ENCODE data around the gene APOBR.
"Not testable (repeated sequence)": the region's sequence is repeated elsewhere in the genome, so short reads cannot be mapped to it uniquely, and the experiment has no call there.

Gene APOBR

DNA sequence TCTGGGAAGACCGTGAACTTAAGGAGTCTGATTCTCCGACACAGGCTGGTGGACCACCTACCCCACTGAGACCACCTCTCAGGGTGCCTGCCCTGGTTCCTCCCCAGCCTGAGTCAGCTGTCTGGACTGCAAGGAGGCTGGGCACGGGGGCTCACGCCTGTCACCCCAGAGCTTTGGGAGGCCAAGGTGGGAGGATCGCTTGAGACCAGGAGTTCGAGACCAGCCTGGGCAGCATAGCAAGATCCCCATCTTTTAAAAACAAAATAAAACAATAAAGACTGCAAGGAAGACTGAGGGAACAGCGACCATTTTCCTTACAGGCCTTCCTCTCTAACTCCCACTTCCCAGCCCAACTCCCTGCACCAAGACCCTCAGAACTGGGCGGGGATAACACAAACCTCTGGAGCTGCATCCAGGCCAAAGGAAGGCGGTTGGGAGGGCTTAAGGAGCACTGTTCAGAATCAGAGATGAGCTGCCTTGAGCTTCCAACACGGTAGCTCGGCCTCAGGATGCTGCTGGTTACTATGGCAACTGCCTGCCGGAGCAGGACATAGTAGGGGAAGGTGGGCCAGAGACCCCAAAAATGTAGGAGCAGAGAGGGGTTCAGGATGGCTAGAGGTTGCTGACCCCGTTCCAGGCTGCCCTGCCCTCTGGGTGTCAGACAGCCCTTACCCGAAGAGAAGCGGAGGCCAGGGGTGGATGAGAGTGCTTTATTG is 4.4 kb downstream of the APOBR start:
- DNase-seq: no peak

DNA sequence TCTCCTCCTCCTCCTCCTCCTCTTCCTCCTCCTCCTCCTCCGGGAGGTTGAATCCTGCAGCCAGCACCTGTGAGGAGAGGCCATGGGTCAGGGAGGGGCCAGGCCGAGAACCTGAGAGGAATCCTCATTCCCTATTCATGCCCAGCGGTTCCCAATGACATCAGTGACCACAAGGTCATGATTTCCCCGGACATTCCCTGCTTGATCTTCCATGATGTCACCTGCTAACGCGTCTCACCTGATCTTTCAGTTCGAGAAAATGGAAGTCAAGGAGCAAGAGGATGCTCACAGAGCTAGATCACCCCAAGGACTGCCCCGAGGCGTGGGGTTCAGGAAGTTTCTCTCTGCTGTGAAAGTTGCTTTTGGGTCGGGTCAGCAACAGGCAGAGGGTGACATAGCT is 5.4 kb downstream of the APOBR start:
- DNase-seq: no peak

DNA sequence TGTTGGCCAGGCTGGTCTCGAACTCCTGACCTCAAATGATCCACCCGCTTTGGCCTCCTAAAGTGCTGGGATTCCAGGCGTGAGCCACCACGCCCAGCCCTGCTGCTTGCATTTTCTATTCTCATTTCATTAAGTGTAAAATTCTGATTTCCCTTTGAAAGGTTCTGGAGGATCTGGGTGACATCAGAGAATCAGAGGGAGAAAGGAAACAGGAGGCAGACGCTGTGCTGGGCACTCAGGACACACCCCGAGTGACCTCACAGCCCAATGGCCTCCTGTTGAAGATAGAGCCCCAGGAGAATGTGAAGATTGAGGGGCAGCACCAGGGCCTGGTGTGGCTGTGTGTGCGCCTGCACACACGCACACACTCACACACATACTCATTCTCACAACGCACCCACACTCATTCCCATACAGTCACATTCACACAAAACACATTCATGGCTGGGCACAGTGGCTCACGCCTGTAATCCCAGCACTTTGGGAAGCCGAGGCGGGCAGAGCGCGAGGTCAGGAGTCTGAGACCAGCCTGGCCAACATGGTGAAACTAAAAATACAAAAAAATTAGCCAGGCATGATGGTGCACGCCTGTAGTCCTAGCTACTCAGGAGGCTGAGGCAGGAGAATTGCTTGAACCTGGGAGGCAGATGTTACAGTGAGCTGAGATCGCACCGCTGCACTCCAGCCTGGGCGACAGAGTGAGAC is 6.2 kb downstream of the APOBR start:
- not testable (repeated sequence) for DNase-seq

DNA sequence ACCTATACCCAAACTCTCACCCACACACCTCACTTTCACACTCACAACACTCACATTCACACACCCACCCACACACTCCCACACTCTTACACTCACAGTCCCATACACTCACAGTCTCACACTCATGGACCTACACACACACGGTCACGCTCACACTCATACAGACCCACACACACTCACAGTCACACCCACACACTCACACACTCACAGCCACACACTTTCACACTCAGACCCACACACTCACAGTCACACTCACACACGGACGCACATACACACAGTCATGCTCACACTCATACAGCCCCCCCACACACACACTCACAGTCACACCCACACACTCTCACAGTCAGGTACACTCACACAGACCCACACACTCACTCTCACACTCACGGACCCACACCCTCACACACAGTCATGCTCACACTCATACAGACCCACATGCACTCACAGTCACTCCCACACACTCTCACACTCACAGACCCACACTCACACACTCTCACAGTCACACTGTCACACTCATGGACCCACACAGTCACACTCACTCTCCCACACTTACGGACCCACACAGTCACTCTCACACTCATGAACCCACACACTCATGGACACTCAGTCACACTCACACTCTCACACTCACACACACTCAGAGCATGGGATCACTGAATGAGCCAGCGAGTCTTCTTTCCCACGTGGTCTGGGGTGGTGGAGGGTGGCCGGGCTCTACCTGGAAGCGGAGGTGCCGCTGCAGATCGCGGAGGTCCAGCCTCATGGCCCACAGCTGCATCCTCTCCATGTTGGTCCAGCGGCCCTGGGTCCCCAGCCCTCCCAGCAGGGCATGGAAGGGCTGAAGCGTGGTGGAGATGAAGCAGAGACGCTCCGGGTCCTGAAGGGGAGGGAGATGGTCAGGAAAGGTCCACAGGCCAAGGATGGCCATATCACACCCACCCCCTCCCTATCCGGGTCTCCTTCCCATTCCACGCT is 7.1 kb downstream of the APOBR start:
- no peak for DNase-seq

DNA sequence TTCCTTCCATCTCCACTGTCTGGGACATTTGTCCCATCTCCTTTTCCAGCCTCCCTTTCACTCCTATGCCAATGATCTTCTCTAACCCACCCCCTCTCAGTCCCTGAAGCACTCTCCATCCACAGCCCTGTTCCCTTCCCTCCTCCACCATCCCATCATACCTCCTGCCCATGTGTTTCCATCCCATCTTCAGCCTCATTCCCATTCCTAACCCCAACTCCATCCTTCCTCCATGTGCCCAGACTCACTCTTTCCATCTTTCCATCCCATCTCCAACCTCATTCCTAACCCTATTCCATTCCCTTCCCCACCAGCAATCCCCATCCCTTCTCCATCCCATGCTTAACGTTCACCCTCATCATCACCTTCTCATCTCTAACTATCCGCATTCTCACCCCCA is 7.8 kb downstream of the APOBR start:
- no peak for DNase-seq

DNA sequence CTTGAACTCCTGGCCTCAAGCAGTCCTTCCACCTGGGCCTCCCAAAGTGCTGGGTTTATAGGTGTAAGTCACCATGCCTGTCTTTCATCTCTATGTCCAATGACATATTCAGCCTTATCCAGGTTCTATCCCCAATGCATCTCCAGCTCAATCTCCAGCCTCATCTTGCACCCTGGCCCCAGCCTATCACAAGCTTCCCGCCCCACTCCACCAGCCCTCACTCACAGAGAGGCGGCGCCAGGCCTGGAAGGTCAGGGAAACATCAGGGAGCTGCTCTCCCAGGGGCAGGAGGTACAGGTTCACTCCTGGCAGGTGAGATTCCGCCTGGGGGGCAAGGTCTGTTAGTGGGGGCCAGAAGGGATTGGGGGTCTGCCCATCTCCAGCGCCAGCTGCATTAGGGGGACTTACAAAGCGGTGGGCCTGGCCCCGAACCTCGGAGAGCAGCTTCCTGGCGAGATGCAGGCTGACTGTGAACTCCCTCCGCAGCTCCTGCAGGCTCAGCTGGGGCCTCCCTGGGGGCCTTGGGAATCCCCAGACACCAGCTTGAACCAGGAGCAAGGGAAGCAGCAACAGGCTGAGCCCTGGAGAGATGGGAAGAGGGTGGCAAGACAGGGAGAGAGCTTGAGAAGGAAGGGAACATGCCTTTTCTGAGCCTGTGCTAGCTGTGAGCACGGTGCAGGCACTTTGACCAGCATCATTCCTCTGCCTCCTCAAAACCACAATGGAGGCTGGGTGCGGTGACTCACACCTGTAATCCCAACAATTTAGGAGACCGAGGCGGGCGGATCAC is 9.2 kb downstream of the APOBR start:
- DNase-seq: no peak

DNA sequence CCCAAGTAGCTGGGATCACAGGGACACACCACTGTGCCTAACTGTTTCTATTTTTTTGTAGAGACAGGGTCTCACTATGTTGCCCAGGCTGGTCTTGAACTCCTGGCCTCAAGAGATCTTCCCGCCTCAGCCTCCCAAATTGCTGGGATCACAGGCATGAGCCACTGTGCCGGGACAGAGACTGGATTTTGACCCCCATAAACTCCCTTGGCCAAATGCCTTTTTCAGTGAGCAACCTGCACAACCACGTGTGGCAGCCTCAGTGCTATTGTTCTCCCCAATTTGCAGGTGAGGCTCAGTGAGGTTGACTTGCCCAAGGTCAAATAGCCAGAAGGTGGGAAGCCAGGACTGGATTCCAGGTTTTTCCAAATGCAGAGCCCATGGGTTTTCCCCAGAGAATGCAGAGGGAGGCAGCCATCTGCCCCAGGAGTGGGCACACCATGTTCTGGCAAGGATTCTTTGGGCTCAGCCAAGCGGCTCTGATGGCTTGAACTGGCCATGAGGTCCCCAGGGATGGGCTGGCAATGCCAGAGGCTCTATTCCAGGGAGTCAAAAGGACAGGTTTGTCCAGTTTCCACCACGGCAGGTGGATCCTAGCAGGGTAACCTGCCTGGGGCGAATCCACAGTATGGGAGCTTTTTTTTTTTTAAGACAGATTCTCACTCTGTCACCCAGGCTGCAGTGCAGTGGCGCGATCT is 10.4 kb downstream of the APOBR start:
- DNase-seq: no peak

DNA sequence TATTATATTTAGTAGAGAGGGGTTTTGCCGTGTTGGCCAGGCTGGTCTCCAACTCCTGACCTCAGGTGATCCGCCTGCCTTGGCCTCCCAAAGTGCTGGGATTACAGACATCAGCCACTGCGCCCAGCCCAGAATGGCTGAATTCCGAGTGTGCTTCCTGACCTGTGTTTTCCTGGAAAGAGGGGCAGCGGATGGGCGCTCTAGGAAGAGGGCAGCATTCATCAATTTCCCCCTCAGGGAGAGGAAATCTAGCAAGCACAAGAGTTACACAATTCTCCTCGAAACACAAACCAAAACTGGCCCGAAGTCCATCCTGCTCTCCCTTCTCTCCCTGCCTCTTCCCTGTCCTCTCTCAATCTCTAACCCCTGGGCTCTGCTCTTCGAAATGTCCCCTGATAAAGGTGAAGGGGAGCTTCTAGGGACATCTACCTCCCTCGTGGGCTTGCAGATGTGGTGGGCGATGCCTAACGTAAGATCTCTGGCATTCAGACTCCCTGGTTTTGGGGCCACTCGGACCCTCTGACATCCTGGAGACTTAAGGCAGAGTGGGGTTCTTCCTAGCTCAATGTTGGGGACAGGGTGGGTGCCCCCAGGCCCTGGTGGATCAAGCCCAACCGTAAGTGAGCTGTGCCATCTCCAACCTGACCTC is 11.2 kb downstream of the APOBR start:
- DNase-seq: no peak

DNA sequence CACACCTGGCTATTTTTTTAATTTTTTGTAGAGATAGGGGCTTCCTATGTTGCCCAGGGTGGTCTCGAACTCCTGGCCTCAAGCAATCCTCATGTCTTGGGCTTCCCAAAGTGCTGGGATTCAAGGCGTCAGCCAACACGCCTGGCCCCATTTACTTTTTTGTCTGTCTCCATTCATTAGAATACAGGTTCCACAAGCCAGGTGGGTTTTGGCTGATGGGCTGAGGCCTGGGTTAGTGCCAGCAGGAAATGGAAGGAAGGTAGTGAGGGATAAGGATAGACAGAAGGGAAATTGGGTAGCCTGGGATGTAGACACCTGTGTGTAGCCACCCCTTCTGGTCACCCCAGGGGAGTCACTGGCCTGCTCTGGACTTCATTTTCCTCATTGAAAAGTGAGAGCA is 16.6 kb downstream of the APOBR start:
- no peak for DNase-seq

DNA sequence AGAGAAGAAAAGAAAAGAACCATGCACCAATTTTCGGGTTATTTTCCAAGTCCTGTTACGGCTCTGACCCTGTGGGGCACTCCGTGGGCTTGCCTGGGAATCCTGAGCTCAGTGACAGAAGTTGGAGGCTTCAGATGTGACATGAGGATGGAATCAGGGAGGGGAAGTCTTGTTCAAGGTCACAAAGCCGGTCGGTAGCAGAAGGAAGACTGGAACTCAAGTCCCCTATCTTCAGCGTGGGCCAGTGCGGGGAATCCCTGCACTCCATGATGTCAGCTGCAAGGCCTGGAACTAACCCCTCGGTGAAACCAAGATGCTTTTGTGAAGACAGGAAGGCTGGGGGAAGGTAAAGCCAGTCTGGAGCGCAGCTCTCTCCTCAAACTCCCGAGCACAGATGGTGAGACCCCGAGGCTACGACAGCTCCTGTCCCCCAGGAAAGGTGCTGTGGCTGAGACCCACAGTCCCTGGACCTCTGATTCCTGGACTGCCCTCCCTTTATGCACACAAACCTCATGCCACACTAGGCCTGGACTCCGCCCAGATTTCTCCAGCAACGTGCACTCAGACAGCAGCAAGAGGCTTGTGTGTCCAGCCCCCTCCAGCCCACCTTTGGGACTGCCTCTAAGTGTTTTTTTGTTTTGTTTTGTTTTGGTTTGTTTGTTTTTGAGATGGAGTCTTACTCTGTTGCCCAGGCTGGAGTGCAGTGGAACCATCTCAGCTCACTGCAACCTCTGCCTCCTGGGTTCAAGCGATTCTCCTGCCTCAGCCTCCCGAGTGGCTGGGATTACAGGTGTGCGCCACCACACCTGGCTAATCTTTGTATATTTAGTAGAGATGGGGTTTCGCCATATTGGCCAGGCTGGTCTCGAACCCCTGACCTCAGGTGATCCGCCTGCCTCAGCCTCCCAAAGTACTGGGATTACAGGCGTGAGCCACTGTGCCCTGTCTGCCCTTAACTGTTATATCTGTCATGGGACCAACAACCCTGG is 17.7 kb downstream of the APOBR start:
- DNase-seq: no peak

DNA sequence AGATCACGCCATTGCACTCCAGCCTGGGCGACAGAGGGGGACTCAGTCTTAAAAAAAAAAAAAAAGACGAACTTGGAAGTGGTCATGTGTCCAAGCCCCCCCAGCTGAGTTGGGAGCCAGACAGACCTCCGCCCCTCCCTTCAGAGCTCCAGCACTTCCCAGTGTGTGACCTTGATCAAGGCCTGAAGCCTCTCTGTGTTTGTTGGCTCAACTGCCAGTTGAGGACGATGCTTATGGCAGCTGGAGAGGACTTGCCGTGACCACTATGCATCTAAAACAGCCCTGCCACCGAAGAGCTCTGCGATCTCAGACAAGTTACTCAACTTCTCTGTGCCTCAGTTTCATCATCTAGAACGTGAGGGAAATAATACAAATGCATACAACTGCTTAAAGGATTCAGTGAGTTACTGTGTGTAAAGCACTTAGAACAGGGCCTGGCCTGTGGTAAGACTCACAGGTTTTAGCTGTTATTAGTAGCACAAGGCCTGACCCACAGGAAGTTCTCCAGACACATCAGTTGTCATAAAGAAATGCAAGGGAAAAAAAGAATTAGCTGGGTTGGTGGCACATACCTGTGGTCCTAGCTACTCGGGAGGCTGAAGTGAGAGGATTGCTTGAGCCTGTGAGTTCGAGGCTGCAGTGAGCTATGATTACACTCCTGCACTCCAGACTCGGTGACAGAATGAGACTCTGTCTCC is 19.2 kb downstream of the APOBR start:
- no peak for DNase-seq

DNA sequence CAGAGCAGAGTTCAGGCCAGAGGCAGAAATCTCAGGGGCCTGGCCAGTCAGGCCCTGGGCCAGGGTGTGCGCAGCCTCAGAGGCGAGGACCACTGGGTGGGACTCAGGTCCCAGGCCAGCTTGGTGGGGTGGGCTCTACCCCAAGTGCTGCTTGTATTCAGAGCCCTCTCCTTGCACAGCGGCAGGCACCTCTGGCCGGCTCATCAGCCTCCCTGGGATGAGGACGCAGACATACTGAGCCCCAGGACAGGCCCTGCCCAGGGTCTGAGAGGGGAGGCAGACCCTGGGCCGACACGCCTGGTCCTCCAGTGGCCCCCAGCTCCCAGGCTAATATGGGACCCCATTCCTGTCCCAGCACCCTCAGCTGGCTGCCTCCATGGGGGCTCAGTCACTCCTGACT is 19.8 kb downstream of the APOBR start:
- DNase-seq: no peak

DNA sequence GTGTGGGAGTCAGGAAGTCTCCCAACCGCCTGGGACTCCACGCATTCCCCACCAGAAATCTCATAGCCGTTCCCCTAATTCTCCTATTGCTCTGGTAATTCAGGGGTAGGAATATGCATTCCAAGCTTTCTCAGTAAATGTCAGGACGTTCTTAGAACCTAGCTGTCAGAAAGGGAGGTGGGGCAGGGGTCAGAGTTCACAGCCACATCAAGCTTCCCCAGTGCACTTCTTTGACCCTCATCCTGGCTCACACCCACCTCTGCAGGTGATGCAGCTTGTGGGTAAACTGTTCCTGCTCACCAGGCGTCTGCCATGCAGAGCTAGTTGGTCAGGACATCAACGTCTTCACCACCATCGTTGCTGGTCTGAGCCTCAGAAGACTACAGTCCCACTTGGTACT is 26.2 kb downstream of the APOBR start:
- DNase-seq: no peak

DNA sequence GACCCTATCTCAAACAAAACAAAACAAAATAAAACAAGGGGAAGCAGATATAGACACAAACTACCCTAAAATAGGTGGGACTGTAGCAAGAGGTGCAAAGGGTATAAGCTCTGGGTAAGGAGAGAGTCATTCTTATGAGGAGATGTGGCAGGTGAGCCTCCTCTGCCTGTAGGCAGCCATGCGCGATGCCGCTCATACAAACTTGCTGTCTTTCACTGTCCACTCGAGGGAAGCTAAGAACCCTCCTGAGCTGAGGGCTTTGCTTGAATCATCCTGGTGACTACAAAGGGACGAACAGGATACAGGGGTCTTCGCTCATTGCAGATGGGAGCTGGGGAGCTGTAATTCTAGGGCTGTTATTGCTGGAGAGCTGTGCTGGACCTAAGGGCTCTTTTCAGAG is 27.0 kb downstream of the APOBR start:
- no peak for DNase-seq

DNA sequence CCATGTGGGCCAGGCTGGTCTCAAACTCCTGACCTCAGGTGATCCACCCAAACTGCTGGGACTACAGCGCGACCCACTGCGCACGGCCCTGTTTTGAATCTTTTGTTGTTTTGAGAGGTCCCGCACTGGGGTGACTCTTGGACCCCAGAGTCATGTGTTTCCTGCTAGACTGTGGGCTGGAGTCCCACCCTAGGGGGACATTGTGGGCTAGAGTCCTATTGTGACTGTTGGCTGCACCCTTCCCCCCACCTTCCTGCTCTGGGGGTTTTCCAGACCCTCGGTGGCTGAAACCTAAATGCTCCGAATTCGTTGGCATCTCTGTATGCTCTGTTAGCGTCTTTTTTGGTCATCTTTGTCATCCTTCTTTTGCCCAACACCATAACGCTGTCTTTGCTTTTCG is 28.3 kb downstream of the APOBR start:
- no peak for DNase-seq

DNA sequence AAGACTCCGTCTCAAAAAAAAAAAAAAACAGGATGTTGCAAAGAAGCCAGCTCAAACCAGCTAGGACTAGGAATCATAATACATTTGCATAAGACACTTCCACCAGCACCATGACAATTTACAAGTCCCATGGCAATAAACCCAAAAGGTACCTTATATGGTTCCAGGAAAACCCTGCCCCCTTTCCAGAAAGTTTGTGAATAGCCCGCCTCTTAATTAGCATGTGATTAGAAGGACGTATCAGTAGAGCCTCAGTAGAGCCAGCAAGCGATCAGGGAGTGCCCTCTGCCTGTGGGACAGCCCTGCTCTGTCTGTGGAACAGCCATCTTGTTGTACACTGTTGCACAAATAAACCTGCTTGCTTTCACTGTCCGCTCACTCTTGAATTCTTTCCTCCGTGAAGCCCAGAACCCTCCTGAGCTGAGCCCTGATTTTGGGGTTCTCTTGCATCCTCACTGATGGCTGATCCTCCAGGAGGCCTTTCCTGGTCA is 30.3 kb downstream of the APOBR start:
- DNase-seq: no peak

DNA sequence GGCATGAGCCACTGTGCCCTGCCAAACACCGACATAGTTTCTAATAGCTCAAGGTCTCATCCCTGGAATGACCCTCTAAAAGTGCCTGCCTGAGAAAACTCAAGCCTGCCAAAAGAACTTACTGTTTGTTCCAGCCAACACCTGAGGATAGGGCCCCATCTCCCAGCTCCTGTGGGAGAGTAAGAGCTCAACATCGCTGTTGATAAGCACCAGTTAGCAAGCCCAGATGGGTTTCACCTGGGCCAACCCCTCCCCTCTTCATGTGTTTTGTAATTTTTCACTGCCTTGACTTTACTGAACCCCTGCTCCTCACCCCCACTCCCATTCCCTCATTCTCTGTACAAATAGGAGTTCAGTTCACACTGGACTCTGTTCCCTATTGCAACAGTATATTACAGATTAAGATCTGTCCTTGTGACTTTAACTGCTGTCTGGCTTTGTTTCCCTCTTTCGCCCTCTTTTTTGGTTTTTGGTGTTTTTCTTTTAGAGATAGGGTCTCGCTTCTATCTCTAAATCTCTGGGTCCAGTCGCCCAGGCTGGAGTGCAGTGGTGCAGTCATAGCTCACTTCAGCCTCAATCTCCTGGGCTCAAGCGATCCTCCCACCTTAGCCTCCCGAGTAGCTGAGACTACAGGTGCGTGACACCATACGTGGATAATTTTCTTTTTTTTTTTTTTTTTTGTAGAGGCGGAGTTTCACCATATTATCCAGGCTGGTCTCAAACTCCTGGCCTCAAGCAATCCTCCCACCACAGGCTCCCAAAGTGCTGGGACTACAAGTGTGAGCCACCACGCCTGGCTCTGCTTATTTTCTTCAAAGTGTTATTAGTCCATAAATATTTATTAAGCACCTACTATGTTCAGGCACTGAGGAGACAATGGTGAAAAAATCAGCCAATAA is 32.0 kb downstream of the APOBR start:
- no peak for DNase-seq

DNA sequence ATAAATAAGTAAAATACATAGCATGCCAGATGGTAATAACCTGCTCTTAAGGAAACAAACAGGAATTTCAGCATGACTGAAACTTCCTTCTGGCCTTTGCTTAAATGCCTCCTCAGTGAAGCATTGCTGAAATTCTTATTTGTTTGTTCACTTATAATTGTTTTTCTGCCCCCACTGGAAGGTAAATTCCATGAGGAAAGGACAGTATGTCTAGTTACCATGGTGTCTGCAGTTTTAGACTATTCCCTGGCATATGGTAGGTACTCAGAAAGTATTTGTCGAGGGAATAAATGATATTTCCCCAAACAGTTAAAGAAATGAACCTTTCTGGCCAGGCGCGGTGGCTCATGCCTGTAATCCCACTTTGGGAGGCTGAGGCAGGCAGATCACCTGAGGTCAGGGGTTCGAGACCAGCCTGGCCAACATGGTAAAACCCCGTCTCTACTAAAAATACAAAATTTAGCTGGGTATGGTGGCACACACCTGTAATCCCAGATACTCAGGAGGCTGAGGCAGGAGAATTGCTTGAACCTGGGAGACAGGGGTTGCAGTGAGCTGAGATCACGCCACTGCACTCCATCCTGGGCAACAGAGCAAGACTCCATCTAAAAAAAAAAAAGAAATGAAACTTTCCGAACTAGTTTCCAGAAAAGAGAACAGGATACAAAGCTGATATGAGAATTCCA is 32.8 kb downstream of the APOBR start:
- DNase-seq: not testable (repeated sequence)
